Endometrial microvascular endothelial cells (primary cell): Measurements from ENCODE around the gene POLR1A. TPM values are rescaled to one million over a fixed set of nuclear protein-coding genes. Genes with fewer than 3 reads are reported as not detected.
"Not testable (repeated sequence)": the region's sequence is repeated elsewhere in the genome, so short reads cannot be mapped to it uniquely, and the experiment has no call there.

ENCODE experiments used
- in situ Hi-C: cut with HindIII; loops from 2 replicates; pipeline ENCODE4 v1.10.0; 2017; ENCODE audit warnings: low sequenced_read_pairs, low pct_unique_long_range_greater_than_20kb; ENCODE audit errors: inconsistent ontology term
- total RNA-seq: library from RNA; depleted of rRNA; stranded (reverse); fragments of >200 nt; gene quantifications from one replicate; pipeline ENCODE4 v1.2.3, GENCODE V29; 2015; ENCODE audit errors: inconsistent ontology term

The POLR1A gene
- total RNA-seq, 1 donor from 2014 or later: 20.9 TPM

GRCh38 chr2:85994421-85994777, 111.3 kb downstream of the POLR1A start:
- in situ Hi-C loops: no loop called here

- in situ Hi-C loops: no loop called here
Observed at GRCh38 chr2:85992611-85993010, 113.1 kb downstream of the POLR1A start.

GRCh38 chr2:85992053-85992452, 113.6 kb downstream of the POLR1A start:
- in situ Hi-C loops: not testable (repeated sequence)

GRCh38 chr2:85990084-85990483, 115.6 kb downstream of the POLR1A start:
- in situ Hi-C loops: no loop called here

GRCh38 chr2:85989288-85989865, 116.3 kb downstream of the POLR1A start:
- in situ Hi-C loops: no loop called here

DNA sequence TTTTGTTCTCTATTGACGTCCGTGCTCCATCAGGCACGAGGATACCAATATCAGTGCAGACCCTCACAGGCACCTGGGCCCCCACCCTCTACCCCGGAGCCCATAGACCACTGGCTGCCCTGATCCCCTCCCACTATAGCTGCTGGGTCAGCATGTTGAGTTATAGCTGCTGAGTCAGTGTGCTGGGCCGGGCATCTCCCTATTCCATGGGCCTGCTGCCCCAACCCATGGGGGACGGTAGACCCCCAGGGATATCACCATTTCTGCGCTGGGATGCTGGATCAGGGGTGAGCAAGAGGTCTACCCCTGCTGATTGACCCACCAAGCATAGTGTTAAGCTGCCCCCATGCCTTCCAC, 116.8 kb downstream of the POLR1A start:
- in situ Hi-C loops: no loop called here

DNA sequence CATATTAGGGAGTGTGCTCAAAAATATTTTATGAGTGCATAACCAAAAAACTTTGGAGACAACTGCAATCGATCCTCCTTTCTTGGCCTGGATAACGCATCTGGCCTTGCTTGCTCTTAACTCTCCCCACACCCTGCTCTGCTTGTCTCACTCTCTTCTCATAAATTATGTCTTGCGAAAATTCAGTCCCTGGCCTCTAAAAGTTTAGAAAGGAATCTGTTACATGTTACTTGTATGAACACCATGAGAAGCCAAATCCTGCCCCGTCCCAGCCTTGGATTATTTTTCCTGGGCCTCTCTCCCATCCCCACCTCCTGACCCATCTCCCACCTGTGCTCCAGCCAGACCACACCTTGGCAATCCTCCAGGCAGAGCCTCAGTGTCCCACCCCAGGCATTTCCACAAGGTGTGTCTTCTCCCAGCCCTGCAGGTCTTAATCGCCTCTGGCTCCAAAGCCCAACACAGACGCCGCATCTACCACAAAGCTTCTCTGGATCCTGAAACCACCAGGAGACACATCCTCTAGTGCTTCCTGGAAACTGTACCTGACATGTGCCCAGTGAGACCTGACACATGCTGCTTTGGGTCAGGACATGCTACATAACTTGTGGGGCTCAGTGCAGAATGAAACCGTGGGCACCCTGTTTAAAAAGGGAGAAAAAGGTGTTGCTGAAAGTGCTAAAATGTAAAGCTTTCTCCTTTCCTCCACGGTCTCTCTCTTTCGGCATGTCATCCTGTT, 117.3 kb downstream of the POLR1A start:
- in situ Hi-C loops: no loop called here

GRCh38 chr2:85987266-85988174, 118.2 kb downstream of the POLR1A start:
- in situ Hi-C loops: no loop called here

DNA sequence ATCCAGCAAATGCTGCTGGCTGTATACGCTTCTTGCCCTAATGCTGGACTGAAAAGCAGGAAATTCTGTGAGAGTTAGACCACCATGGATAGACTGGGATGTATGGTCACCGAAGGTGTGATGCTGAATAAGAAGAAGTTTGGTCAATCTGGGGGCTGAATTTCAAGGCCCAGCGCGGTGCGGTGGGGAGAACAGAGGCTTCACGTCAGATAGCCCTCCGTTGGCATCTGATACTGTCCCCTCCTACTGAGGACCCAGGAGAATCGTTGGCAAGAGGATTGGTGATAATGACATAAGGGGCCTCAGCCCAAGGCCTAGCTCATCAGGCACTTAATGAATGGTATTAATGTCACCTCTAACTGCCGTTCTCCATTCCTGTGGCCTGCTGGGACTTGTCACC, 119.6 kb downstream of the POLR1A start:
- in situ Hi-C loops: no loop called here

GRCh38 chr2:85984788-85985187, 120.9 kb downstream of the POLR1A start:
- in situ Hi-C loops: no loop called here

GRCh38 chr2:85983766-85984165, 121.9 kb downstream of the POLR1A start:
- in situ Hi-C loops: no loop called here

- in situ Hi-C loops: no loop called here
Observed at GRCh38 chr2:85981579-85982247, 124.0 kb downstream of the POLR1A start.

DNA sequence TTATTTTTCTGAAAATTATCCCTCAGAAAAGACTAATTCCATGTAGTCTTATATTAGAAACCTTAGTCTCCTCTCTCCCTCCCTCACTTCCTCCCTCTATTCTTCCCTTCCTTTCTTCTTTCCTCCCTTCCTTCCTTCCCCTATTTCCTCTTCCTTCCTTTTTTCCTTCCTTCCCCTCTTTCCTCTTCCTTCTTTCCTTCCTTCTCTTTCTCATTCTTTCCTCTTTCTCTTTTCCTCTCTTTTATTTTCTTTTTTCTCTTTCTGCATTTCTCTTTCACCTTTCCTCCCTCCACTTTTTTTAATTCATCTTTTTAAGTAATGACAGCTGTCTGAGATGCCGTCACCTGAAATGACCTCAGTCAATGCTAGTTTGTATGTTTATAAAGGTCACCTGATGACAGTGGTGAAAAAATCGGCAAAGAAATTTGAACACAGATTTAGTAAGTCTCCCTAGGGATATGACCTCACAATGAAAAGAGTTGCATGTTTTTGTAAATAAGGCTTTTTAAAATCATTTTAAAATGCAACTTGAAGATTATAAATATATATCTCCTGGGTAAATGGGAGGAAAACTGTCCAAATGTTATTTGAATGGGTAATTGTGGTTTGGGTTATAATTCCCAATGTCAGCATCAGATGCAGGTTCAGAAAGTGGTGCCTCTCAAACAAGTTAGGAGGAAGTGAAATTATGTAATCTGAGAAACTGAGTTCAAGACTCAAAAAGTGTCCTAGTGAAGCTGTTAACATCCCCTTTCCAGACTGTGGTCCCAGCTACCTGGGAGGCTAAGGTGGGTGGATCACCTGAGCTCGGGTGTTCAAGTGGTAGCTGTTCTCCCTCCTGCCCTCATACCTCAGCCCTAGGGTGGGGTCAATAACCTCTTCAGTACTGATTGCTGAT, 126.6 kb downstream of the POLR1A start:
- in situ Hi-C loops: no loop called here

DNA sequence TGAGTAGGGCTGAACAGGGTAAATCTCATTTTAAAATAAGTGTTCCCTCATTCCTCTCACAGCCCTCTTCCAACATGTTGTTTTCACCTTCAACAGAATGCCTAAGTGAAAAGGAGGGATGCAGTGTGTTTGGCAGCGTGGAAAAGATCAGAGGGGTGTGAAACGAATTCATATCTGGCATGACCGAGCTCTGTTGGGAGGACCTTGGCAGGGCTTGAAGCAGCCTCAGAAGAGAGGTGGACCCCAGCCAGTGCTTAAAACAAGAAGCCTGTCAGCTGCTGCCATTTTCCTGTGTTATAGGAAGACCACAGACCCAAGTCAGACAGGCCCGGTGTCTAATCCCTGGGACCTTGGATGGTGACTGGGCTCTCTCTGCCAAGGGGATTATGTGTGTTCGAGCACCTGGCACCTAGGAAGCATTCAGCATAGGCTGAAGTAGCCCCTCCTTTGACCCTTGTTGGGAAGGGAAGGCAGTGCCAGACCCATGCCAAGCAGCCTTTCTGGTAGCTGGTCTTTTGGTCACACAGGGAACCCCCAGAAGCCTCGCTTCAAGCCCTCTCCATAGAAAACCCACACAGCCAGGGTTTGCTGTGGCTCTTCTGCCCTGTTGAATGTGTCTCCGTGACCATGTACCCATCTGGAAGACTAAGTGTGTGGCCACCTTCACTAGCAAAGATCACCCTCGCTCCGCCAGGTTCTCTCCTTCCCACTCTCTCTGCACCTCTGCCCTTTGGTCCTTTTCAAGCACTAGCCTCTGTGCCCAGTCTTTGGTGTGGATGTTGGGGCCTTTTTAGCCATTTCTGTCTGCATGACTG, 129.4 kb downstream of the POLR1A start:
- in situ Hi-C loops: no loop called here

- in situ Hi-C loops: no loop called here
Observed at GRCh38 chr2:85975581-85975980, 130.1 kb downstream of the POLR1A start.

GRCh38 chr2:85974390-85974789, 131.3 kb downstream of the POLR1A start:
- in situ Hi-C loops: no loop called here

DNA sequence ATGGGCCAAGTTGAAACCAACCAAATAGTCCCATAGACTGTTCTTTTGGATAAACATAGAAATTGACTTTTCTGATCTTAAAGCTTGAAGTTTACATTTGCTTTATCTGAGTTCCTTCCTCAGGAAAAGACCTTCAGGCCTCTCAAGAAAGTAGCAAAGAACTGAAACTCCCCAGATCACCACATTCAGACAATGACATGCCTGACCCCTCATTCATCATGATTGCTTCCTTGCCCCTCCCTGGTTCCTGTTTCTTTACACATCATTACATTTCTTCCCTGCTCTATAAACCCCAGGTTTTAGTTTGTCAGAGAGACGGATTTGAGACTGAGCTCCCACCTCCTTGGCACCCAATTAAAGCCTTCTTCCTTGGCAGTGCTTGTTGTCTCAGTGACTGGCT, 133.3 kb downstream of the POLR1A start:
- in situ Hi-C loops: no loop called here

DNA sequence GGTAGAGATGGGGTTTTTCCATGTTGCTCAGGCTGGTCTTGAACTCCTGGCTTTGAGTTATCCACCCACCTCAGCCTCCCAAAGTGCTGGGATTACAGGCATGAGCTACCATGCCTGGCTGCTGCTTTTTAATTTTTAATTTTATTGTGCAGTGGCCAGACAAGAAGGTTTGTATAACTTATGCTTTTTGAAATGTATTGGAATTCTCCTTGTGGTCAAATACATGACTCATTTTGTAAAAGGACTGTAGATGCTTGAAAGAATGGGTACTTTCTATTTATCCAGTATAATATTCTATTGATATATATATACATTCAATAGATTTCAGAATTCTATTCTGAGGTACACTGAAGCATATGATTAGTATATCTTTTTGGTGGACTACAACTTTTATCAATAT, 134.3 kb downstream of the POLR1A start:
- in situ Hi-C loops: no loop called here
